ENCODE results near the gene SH3BP2.

The SH3BP2 gene

DNA sequence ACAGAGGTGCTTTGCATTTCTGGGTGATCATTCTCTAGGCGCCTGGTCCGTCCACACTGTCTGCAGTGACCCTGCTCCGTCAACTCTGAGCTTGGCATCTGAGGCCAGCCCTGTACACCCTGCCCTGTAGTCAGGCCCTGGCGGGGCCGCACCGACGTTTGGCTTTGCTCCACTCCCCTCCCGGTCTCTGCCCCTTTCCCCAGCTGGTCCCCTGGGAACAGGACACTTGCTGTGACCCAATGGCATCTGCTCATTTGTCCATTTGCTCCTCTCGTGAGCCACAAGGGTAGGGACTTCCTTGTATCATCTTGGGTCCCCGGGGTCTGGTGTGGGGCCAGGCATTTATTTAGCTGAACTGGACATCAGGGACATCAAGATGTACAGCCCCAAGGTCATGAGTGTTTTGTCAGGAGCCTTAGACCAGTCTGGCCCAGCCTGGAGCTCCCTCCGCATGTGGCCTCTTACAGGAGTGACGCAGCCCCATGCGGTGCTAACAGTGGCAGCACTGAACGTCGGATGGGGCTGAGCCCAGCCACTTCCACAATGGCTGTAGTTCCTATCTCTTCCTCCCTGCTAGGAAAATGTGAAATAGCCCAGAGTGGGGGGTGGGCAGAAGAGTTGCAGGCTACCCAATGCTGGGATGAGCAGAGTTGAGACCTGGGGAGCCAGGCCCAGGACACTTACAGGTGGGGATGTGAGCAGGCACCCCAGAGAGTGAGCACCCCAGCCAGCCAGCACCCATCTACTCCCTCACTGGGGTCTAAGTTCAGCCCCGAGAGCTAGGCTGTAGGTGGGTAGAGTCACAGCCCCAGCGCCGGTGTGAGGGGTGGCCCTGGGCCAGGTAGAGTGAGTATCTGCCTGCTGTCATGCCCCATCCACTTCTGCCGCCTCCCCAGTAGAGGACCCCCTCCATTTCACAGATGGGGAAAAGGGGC, 2.0 kb upstream of the SH3BP2 start:
- peak overlapping the region; percentile 38 to 71 for H3K27ac Mint-ChIP-seq
- no peaks in the 10 kb centered on the region for H3K36me3 Mint-ChIP-seq (ENCODE audit: insufficient read depth)
- ATAC-seq (replicated peaks) (no peak), DNase-seq (no peak)
- H3K4me1 Mint-ChIP-seq (ENCODE audit: low read depth in 2 of 2), result peaks cover 34 to 50% of the 10 kb centered on the region in 2 donors
- H3K27me3 Mint-ChIP-seq, result no peaks in the 10 kb centered on the region
- no peaks in the 10 kb centered on the region for H3K9me3 Mint-ChIP-seq
- H3K4me3 Mint-ChIP-seq, result peak overlapping the region in 1 of 2 donors; percentile 8

DNA sequence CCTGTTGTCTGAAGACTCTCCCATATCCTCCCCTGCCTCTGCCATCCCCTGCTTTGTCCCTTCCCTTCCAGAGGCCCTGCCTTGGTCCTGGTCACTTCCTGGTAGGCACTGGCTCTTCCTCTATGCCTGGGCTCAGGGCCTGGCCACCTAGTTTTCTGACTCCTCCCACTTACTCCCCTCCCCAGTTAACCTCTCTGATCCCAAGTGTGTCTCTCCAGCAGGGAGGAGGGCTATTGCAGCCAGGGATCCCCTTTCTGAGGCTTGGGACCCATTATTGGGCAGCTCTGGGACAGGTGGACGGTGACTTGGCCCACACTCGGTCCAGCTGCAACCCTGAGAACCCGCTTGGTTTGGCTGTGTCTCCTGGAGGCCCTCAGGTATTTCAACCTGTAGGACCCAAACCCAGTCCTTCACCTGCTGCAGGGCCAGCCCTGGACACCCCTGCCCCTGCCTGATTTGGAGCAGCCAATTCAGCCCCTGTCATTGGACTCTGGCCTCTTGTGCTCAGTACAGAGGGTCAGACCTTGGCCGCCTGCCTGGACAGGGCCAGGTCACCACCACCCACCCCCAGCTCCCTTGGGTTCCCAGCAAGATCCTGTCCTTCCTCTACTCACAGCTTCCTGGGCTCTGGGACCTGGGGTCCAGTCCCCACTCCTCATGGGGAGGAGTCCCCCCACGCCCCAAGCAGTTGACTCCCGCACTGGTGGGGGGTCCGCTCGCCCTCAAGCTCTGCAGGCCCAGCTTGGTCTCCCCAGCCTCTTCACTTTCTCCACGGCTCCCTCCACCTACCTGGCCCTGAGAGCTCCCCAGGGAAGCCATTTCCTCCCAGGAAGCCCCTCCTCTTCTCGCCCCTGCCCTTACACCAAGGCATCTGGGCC, 1.1 kb upstream of the SH3BP2 start:
- ATAC-seq (replicated peaks) (no peak), DNase-seq (no peak)
- no peaks in the 10 kb centered on the region for H3K27me3 Mint-ChIP-seq
- no peaks in the 10 kb centered on the region for H3K36me3 Mint-ChIP-seq (ENCODE audit: insufficient read depth)
- H3K4me3 Mint-ChIP-seq, result peak overlapping the region; percentile 41 to 45
- peaks cover 26 to 41% of the 10 kb centered on the region in 2 donors for H3K4me1 Mint-ChIP-seq (ENCODE audit: low read depth in 2 of 2)
- H3K9me3 Mint-ChIP-seq, result no peaks in the 10 kb centered on the region
- peak overlapping the region; percentile 38 to 71 for H3K27ac Mint-ChIP-seq

DNA sequence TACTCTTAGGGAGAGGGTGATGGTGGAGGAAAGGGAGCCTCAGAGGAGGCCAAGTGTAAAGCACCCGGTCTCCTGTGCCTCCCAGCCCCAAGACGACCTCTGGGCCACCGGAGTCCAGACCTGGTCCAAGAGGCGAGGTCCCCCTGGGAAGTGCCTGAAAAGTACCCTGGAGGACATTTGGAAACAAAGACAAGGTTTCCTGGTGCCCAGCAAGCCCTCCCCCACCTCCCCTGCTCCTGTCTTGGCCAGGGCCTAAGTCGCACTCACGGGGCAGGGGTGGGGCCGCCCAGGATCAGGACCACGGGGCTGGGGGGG, 532 bp upstream of the SH3BP2 start:
- H3K4me1 Mint-ChIP-seq (ENCODE audit: low read depth in 2 of 2), result peaks cover 21 to 38% of the 10 kb centered on the region in 2 donors
- no peak for DNase-seq
- H3K9me3 Mint-ChIP-seq, result no peaks in the 10 kb centered on the region
- H3K4me3 Mint-ChIP-seq, result peak overlapping the region; percentile 41 to 45
- no peaks in the 10 kb centered on the region for H3K36me3 Mint-ChIP-seq (ENCODE audit: insufficient read depth)
- H3K27me3 Mint-ChIP-seq, result no peaks in the 10 kb centered on the region
- H3K27ac Mint-ChIP-seq, result peak overlapping the region; percentile 38 to 71
- no peak for ATAC-seq (replicated peaks)

DNA sequence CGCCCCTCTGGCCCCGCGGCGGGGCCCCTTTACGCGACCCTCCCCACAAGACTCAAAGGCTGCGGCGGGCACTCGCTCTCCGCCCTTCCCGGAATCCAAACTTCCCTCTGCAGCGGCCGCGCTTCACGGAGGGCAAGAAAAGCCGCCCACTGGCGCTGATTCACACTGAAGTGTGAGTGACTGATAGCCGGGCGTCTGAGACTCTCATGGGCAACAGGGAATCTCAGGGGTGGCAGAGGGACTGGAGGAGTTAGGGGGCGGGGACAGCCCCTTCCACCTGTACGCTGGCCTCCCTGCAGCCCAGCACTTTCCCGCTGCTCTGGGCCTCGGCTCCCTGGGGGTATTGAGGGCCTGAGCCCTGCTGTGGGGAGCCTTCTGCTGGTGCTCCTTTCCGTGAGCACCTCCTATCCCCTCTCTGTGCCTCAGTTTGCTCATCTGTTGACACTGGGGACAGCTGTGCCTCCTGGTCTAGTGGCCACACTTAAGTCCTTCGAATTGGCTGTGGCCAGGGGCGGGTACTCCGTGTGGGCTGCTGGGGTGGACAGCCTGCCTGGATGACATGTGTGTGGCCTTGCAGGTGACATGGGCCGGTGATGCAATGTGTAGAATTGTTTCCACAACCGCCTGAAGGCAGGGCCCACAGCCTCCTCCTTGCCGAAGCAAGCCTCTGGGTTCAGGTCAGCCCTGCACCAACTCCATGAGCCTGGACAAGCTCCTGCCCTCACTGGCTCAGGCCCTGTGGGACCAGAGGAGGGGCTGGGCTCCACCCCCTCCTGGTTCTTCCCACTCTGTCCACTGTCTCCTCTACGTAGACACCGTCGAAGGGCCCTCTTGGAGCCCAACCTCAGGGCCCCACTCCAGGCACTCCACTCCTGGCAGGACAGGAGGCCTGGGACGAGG, 951 bp downstream of the SH3BP2 start:
- Mint-ChIP-seq H3K4me1 (ENCODE audit: low read depth in 2 of 2) (peaks cover 22 to 38% of the 10 kb centered on the region in 2 donors), H3K27me3 (no peaks in the 10 kb centered on the region), H3K27ac (peak overlapping the region; percentile 10 to 79), H3K9me3 (no peaks in the 10 kb centered on the region), H3K36me3 (ENCODE audit: insufficient read depth) (no peaks in the 10 kb centered on the region), H3K4me3 (peak overlapping the region; percentile 80 to 81)
- DNase-seq, result no peak
- ATAC-seq (replicated peaks), result no peak

DNA sequence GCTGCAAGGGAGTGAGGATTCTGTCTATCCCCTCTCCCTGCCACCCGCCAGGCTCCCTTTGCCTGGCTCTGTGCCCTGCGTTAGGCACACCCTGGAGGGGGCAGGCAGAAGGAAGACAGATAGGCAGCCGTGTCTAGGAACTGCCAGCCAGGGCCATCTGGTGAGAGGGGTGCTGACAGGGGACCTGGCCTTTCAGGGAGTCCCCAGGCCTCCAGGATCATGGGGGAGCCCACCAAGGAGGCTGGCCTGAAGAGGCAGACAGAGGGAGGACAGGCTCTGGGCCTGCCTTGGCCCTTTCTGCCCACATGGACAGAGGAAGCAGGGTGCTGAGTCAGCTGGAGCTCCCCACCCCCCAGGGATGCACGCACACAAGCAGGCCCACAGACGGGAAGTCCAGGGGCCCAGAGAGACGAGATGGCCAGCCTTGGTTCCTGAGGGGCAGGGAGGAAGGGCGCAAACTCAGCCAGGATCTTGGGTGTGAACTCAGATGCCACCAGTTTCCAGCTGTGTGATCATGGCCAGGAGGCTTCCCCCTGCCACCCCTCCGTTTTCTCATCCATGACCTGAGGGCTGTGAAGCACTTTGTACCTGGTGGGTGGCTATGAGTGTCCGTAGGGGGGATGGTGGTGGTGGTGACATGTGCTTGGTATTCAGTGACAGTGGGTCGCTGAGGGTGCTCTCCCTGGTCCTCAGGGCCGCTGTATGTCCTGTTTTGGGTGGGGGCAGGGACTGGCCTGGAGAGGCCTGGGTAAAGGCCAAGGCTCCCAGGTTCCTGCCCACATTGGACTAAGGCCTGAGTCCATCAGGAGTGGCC, 1.8 kb downstream of the SH3BP2 start:
- peaks cover 20 to 35% of the 10 kb centered on the region in 2 donors for H3K4me1 Mint-ChIP-seq (ENCODE audit: low read depth in 2 of 2)
- no peak for DNase-seq

DNA sequence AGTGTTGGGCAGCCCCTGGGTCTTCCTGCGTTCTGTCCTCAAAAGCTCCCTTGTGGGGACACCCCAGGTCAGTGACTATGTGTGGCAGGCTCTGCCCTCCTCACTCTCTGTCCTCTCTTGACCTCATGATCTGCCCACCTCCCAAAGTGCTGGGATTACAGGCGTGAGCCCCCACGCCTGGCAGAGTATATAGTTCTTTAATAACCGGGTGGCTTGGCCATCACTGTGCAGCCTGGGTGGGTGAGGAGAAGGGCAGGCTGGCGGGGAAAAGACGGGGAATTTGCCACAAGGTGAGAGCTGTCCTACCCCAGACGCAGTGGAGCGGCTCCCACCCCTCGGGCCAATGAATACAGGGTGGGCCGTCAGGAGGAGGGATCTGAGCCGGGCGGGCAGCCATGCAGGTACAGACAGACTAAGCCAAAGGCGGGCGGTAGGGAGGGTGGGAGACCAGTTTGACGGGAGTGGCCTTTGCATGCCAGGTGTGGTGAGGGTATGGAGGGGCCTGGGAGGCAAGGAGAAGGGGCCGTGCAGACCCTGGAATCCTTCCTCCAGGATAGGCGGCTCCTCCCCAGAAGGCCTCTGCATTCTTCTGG, 2.5 kb downstream of the SH3BP2 start:
- no peaks in the 10 kb centered on the region for H3K27me3 Mint-ChIP-seq
- H3K4me3 Mint-ChIP-seq, result peak overlapping the region in 1 of 2 donors; percentile 81
- DNase-seq, result no peak
- peaks cover 20 to 39% of the 10 kb centered on the region in 2 donors for H3K4me1 Mint-ChIP-seq (ENCODE audit: low read depth in 2 of 2)
- no peaks in the 10 kb centered on the region for H3K36me3 Mint-ChIP-seq (ENCODE audit: insufficient read depth)
- no peak for ATAC-seq (replicated peaks)
- H3K9me3 Mint-ChIP-seq, result no peaks in the 10 kb centered on the region
- no peak overlapping the region for H3K27ac Mint-ChIP-seq

More for the DNA sequence above, 1.8 kb downstream of the SH3BP2 start:
- Mint-ChIP-seq H3K9me3 (no peaks in the 10 kb centered on the region), H3K36me3 (ENCODE audit: insufficient read depth) (no peaks in the 10 kb centered on the region), H3K27me3 (no peaks in the 10 kb centered on the region), H3K4me3 (peak overlapping the region; percentile 80 to 81), H3K27ac (peak overlapping the region in 1 of 2 donors; percentile 20)
- ATAC-seq (replicated peaks), result no peak

DNA sequence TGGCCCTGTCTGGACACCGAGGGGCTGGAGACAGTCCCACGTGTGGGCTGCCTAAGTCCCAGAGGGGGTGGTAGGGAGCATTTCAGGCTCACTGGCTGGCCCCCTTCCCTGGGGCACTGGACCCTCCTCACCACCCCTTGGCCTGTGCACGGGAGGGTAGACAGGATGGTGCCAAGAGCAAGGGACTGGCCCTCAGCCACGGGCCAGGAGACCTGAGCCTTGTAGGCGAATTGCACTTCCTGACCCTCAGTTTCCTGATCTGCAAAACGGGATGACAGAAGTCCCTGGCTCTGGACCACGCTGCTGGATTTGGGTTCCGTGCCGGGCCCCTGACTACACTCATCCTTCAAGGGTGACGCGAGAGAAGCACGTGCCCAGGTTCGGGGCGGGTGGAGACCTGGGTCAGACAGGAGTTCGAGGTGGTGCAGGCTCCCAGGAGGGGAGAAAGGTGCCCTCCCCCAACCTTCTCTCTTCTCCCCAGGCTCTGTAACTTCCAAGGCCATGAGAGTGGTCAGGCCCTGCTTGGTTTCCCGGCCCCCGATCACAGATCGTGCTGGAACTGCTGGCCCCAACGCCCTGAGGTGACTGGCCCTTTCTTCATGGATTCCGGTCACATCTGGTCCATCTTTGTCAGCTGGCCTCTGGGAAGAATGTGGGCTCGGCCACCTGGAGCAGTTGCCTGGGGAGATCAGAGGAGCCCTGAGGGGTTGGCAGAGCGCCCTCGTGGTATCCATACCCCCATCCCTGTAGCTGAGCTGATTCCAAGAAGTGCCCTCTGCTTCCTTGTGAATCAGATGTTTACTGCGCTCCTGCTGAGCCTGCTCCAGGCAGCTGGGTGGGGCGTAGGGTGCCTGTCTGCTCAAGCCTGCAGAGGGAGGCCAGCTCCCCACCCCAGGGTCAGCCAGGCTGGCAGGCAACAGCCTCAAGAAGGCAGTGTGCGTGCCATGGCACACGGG, 3.3 kb downstream of the SH3BP2 start:
- no peaks in the 10 kb centered on the region for H3K9me3 Mint-ChIP-seq
- H3K4me3 Mint-ChIP-seq, result peak overlapping the region in 1 of 2 donors; percentile 14
- no peaks in the 10 kb centered on the region for H3K36me3 Mint-ChIP-seq (ENCODE audit: insufficient read depth)
- H3K4me1 Mint-ChIP-seq (ENCODE audit: low read depth in 2 of 2), result peaks cover 20 to 39% of the 10 kb centered on the region in 2 donors
- no peaks in the 10 kb centered on the region for H3K27me3 Mint-ChIP-seq
- DNase-seq, result no peak
- no peak for ATAC-seq (replicated peaks)
- H3K27ac Mint-ChIP-seq, result no peak overlapping the region

DNA sequence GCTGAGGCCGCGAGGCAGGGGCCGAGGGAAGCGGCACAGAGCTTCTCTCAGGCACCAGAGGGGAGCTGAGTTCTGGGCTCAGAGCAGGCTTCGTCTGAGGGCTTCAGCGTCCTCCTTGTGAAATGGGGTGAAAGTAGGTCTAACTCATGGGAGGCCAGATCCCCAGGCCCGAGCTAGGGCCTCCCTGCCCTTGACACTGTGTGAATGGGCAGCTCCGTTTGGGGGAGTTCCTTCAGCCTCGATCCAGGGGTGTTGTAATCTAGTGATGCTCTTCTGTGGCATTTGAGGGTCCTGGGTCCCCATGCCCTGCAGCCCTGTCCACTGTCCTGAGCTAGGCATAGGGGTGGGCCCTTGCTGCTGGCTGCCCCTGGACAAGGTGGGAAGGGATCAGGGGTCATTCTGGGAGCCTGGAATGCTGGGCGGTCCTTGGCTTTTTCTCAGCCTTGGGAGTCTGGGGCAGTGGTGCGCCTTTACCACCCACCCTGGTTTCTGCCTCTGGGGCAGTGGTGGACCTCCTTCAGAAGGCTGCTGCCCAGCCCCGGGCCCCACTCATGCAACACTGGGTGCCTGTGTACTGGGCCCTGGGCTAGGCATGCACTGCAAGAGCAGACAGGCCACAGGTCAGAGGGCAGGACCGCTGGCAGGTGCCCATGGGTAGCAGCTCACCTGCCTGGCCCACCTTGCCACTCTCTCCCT, 4.1 kb downstream of the SH3BP2 start:
- Mint-ChIP-seq H3K27ac (no peak overlapping the region), H3K4me1 (ENCODE audit: low read depth in 2 of 2) (peaks cover 24 to 35% of the 10 kb centered on the region in 2 donors), H3K36me3 (ENCODE audit: insufficient read depth) (no peaks in the 10 kb centered on the region), H3K4me3 (no peak overlapping the region), H3K27me3 (no peaks in the 10 kb centered on the region), H3K9me3 (no peaks in the 10 kb centered on the region)
- ATAC-seq (replicated peaks) (no peak), DNase-seq (no peak)

DNA sequence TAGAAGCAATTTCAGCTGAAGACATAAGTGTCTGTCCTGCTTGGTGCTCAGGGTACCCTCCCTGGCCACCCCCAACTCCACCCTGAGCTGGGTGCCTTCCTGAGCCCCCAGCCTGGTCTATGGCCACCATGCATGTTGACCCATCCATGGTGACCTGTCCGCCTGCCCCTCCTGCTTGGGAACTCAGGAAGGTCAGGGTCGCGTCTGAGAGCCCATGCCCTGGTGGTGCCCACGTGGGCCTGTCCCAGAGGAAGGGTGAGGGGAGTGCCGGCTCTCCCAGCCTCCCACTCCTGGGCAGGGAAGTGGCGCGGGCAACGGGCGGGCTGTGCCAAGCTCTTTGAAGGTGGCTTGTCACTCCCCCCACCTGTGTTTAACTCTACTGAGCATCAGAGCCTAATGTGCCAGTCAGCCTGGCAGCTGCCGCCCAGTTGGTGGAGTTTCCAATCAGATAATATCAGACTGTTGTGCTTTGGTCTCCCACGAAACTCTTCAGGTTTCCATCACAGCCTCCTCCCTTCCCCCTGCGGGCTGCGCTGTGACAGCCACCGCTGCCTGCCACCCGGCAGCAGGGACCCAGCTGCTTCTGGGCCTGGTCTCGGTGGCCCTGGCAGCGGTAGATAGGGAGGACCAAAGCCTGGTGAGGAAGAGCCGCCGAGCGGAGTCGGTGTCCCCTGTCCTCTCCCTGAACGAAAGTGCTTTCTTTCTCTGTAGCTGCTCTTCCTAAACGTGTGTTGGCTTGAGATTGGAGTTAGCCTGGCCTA, 4.8 kb downstream of the SH3BP2 start:
- Mint-ChIP-seq H3K9me3 (no peaks in the 10 kb centered on the region), H3K27me3 (no peaks in the 10 kb centered on the region), H3K27ac (peak overlapping the region; percentile 75 to 91), H3K4me3 (peak overlapping the region; percentile 69 to 71), H3K36me3 (ENCODE audit: insufficient read depth) (no peaks in the 10 kb centered on the region), H3K4me1 (ENCODE audit: low read depth in 2 of 2) (peaks cover 24 to 33% of the 10 kb centered on the region in 2 donors)
- ATAC-seq (replicated peaks), result peak; percentile 56
- no peak for DNase-seq

DNA sequence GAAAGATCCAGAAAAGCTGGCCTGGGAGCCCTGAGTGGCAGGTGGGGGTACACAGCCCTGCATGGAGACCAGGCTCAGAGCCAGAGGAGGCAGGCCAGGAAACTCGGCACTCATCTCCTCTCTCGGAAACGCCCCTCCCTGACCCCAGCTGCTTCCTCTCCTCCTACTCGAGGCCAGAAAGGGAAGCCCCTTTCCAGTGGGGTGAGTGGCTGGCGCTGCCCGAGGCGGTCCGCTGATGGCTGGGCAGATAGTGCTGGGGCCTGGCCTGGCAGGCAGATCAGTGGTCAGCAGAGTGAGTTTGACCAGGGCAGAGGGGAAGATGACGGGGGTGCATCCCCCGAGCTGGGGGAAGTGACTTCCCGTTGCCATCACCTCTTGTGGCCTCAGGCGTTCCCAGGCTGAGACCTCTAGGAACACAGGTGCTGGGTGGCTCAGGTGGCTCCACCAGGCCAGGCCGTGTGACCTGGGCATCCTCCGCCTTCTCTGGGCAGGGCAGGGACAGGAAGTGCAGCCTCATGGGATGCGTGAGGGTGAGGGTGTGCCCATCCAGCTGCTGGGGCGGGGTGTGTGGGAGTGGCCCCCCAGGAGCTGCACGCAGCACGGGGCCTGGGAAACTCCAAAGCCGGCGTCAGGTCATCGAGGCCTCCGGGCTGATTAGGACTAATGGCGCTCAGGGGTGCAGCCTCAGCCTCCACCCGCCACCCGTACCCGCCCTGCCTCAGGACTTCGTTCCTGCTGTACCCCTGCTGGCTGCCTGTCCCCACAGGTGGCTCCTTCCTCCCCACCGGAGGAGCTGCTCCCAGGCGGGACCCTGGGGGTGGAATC, 5.7 kb downstream of the SH3BP2 start:
- DNase-seq, result no peak
- Mint-ChIP-seq H3K36me3 (ENCODE audit: insufficient read depth) (no peaks in the 10 kb centered on the region), H3K27ac (peak overlapping the region; percentile 75 to 91), H3K4me3 (peak overlapping the region; percentile 69 to 71), H3K4me1 (ENCODE audit: low read depth in 2 of 2) (peaks cover 24 to 33% of the 10 kb centered on the region in 2 donors), H3K9me3 (no peaks in the 10 kb centered on the region), H3K27me3 (no peaks in the 10 kb centered on the region)
- peak; percentile 61 for ATAC-seq (replicated peaks)

All from effector memory CD8-positive, alpha-beta T cell (primary cell).